ENCODE data around the gene RUNDC3A. TPM values are rescaled to one million over a fixed set of nuclear protein-coding genes. Genes with fewer than 3 reads are reported as not detected.

The RUNDC3A gene
- total RNA-seq, 2 donors from 2014 or later = 0.81 TPM; not detected in 1

GRCh38 chr17:44269535-44270240, 38.7 kb upstream of the RUNDC3A start:
- Histone ChIP-seq H3K36me3 (no peaks in the 10 kb centered on the region), H3K27ac (no peak overlapping the region), H3K27me3 (replicated peaks; ENCODE audit: insufficient read depth) (no peaks in the 10 kb centered on the region), H3K4me3 (no peak overlapping the region), H3K4me1 (ENCODE audit: control insufficient read depth in 1 of 2, low read depth in 2 of 2) (no peaks in the 10 kb centered on the region), H3K9me3 (no peaks in the 10 kb centered on the region)
- no peak for ATAC-seq (ENCODE audit: insufficient number of reproducible peaks, low FRiP score, low read depth)
- no peak for TF ChIP-seq CTCF (IDR thresholded peaks at IDR 0.05)
- no peak for DNase-seq (ENCODE audit: low spot score)

DNA sequence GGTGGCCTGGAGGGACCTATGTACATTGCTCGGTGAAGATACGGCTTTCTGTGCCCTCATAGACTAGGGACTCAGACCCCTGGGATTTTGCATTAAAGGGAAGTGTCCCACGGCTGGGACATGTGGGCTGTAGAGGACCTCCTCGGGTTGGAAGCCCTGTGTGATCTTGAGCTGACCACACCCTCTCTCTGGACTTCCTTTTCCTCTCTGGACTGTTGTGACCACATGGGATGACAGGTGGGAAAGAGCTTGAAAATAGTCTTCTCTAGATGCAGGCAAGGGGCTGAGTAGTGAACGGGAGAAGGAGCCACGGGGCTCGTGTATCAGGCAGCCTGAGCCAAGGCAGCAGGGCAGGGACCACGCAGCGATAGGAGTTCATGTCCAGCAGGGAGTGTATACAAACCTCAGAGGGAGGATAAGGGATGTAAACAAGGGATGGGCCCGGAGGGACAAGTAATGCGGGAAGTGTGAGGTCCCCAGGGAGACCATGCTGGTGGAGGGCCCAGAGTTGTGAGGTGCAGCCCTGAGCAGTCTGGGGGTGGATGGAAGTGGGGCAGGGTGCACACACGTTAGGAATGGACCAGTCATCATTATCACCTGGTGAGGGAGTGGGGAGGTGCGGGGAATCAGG, 36.0 kb upstream of the RUNDC3A start:
- Histone ChIP-seq H3K4me3 (no peak overlapping the region), H3K9me3 (no peaks in the 10 kb centered on the region), H3K36me3 (no peaks in the 10 kb centered on the region), H3K27ac (no peak overlapping the region), H3K27me3 (replicated peaks; ENCODE audit: insufficient read depth) (no peaks in the 10 kb centered on the region), H3K4me1 (ENCODE audit: control insufficient read depth in 1 of 2, low read depth in 2 of 2) (no peaks in the 10 kb centered on the region)
- no peak for TF ChIP-seq CTCF (IDR thresholded peaks at IDR 0.05)
- no peak for DNase-seq (ENCODE audit: low spot score)
- ATAC-seq (ENCODE audit: insufficient number of reproducible peaks, low FRiP score, low read depth) = no peak

GRCh38 chr17:44272954-44273353, 35.4 kb upstream of the RUNDC3A start:
- ATAC-seq (ENCODE audit: insufficient number of reproducible peaks, low FRiP score, low read depth) = no peak
- no peak for DNase-seq (ENCODE audit: low spot score)
- TF ChIP-seq CTCF (IDR thresholded peaks at IDR 0.05) = no peak
- H3K4me1 ChIP-seq (ENCODE audit: control insufficient read depth in 1 of 2, low read depth in 2 of 2) = no peaks in the 10 kb centered on the region
- no peak overlapping the region for H3K27ac ChIP-seq
- no peaks in the 10 kb centered on the region for H3K36me3 ChIP-seq
- no peak overlapping the region for H3K4me3 ChIP-seq
- H3K27me3 ChIP-seq (replicated peaks; ENCODE audit: insufficient read depth) = no peaks in the 10 kb centered on the region
- H3K9me3 ChIP-seq = no peaks in the 10 kb centered on the region

- Histone ChIP-seq H3K4me3 (no peak overlapping the region), H3K36me3 (no peaks in the 10 kb centered on the region), H3K27ac (no peak overlapping the region), H3K9me3 (no peaks in the 10 kb centered on the region), H3K4me1 (ENCODE audit: control insufficient read depth in 1 of 2, low read depth in 2 of 2) (no peaks in the 10 kb centered on the region), H3K27me3 (replicated peaks; ENCODE audit: insufficient read depth) (no peaks in the 10 kb centered on the region)
- TF ChIP-seq CTCF (IDR thresholded peaks at IDR 0.05) = no peak
- ATAC-seq (ENCODE audit: insufficient number of reproducible peaks, low FRiP score, low read depth) (no peak), DNase-seq (ENCODE audit: low spot score) (no peak)
Measured at GRCh38 chr17:44273607-44274006, 34.8 kb upstream of the RUNDC3A start.

DNA sequence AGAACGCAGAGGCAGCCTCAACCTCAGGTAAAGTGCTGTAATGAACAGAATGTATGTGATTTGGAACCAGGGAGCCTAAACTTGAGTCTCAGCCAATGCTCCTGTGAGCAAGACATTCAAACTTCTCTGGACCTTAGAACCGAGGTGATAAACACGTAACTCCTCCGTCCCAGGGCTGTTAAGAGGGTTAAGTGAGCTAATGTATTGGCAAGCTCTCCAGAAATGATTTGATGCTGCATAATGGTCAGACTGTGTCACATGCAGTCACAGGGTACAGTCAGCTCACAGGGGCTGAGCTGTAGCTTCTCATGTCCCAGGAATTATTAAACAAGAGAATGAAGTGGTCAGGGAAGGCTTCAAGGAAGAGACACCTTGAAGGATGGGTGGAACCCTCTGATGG, 30.4 kb upstream of the RUNDC3A start:
- TF ChIP-seq CTCF (IDR thresholded peaks at IDR 0.05) = no peak
- Histone ChIP-seq H3K27me3 (replicated peaks; ENCODE audit: insufficient read depth) (no peaks in the 10 kb centered on the region), H3K4me1 (ENCODE audit: control insufficient read depth in 1 of 2, low read depth in 2 of 2) (no peaks in the 10 kb centered on the region)

More for the DNA sequence above, 30.4 kb upstream of the RUNDC3A start:
- no peak for DNase-seq (ENCODE audit: low spot score)
- Histone ChIP-seq H3K36me3 (no peaks in the 10 kb centered on the region), H3K4me3 (no peak overlapping the region), H3K9me3 (no peaks in the 10 kb centered on the region), H3K27ac (no peak overlapping the region)
- no peak for ATAC-seq (ENCODE audit: insufficient number of reproducible peaks, low FRiP score, low read depth)

Measured in thoracic aorta (tissue), 2 donors.